Left cardiac atrium (tissue), 4 donors: Measurements from ENCODE around the gene AGPAT3. TPM values are rescaled to one million over a fixed set of nuclear protein-coding genes. Genes with fewer than 3 reads are reported as not detected.
"Not testable (repeated sequence)": the region's sequence is repeated elsewhere in the genome, so short reads cannot be mapped to it uniquely, and the experiment has no call there.

Source experiments
- ATAC-seq, 2 donors: fragments of 200-7000 bp; cut with Tn5 transposase; one replicate each; pipeline ENCODE4 v1.9.1; 2020; ENCODE audit warnings: mild to moderate bottlenecking in 2 of 2, moderate library complexity in 2 of 2
- DNase-seq: peaks from one replicate; pipeline ENCODE4 v3.0.0-alpha.2; 2020
- intact Hi-C, 2 donors: fragments of 100-400 bp; cut with DNase I; formaldehyde crosslinking; loops; one replicate each; pipeline versions ENCODE4 v1.14.1 to v1.15.1; 2022 to 2023
- long read RNA-seq: library from polyadenylated mRNA; unstranded; transcript quantifications from one replicate; pipeline ENCODE4 v2.0.0, GENCODE V29; 2021
- total RNA-seq, 2 donors: library from RNA; stranded (reverse); fragmentation: NEBNext Ultra II Directional; extraction: Animal tissue kit (Norgen Biotek cat#: 25700); gene quantifications; one replicate each; pipeline ENCODE4 v1.2.1, GENCODE V29; 2021
- donor health status: DM: no; HTN: yes; CAD: no.
- donor health status: DM: no; HTN: yes; CAD: no; lungs with severe emphysema.
- donor health status: DM: yes; HTN: yes; CAD: no.
- donor health status: Dilated cardiomyopathy.

Gene AGPAT3
- total RNA-seq = 10 to 100 TPM; 65.1 to 69.4 TPM
- long read RNA-seq, full-length matches to known transcripts = 1 of 27 reads
- long read RNA-seq, partial matches to known transcripts = 5 of 27 reads
- long read RNA-seq, other reads (novel, unspliced or antisense) = 21 of 27 reads

GRCh38 chr21:43864962-43865539, at the start of gene AGPAT3:
Gene AGPAT3 (plus strand): TSS chr21:43865223. CDS start chr21:43959682, 94,459 bp downstream.
- intact Hi-C loops = loop anchor here (5.0 to 10.0 kb wide), 3 partner anchors 50 to 62 kb away; no protein-coding TSS in a partner anchor
- peak; percentile 46 for DNase-seq
- ATAC-seq = peak; percentile 12 to 54

GRCh38 chr21:43815991-43816390, 49.0 kb upstream of the AGPAT3 start:
- DNase-seq = peak; percentile 17
- no peak for ATAC-seq
- intact Hi-C loops = loop anchor here (10.0 kb wide), 2 partner anchors 49 to 149 kb away; partner anchors contain the start of gene AGPAT3 (in 1 of the 2)

GRCh38 chr21:43816611-43817071, 48.4 kb upstream of the AGPAT3 start:
- intact Hi-C loops = loop anchor here (10.0 kb wide), 2 partner anchors 48 to 148 kb away; partner anchors contain the start of gene AGPAT3 (in 1 of the 2)
- no peak for ATAC-seq
- peak; percentile 16 for DNase-seq

GRCh38 chr21:43817157-43818086, 47.6 kb upstream of the AGPAT3 start:
- peak; percentile 18 for DNase-seq
- intact Hi-C loops = loop anchor here (10.0 kb wide), 2 partner anchors 47 to 147 kb away; partner anchors contain the start of gene AGPAT3 (in 1 of the 2)
- no peak for ATAC-seq

GRCh38 chr21:43818685-43819084, 46.3 kb upstream of the AGPAT3 start:
- intact Hi-C loops = loop anchor here (10.0 kb wide), 2 partner anchors 46 to 146 kb away; partner anchors contain the start of gene AGPAT3 (in 1 of the 2)
- no peak for DNase-seq
- no peak for ATAC-seq

- ATAC-seq (no peak), DNase-seq (no peak)
- intact Hi-C loops = loop anchor here (10.0 kb wide), 2 partner anchors 45 to 145 kb away; partner anchors contain the start of gene AGPAT3 (in 1 of the 2)
Measured at GRCh38 chr21:43819511-43820405, 45.3 kb upstream of the AGPAT3 start.

- no peak for ATAC-seq
- DNase-seq = no peak
- intact Hi-C loops = no loop called here
Measured at GRCh38 chr21:43820466-43820865, 44.6 kb upstream of the AGPAT3 start.

- intact Hi-C loops, ATAC-seq, DNase-seq: not testable (repeated sequence)
Measured at GRCh38 chr21:43822166-43822565, 42.9 kb upstream of the AGPAT3 start.

- DNase-seq, intact Hi-C loops, ATAC-seq: not testable (repeated sequence)
Measured at GRCh38 chr21:43822741-43823140, 42.3 kb upstream of the AGPAT3 start.

GRCh38 chr21:43824333-43825241, 40.4 kb upstream of the AGPAT3 start:
- no peak for DNase-seq
- peak in 1 of 2 donors; percentile 64 for ATAC-seq
- intact Hi-C loops = no loop called here

GRCh38 chr21:43825242-43825935, 39.6 kb upstream of the AGPAT3 start:
- DNase-seq (no peak), ATAC-seq (no peak)
- intact Hi-C loops = no loop called here

- peak; percentile 22 to 36 for ATAC-seq
- intact Hi-C loops = no loop called here
- DNase-seq = no peak
Measured at GRCh38 chr21:43825936-43826622, 38.9 kb upstream of the AGPAT3 start.

- peak in 1 of 2 donors; percentile 15 for ATAC-seq
- intact Hi-C loops = no loop called here
Measured at GRCh38 chr21:43826623-43826974, 38.4 kb upstream of the AGPAT3 start.

GRCh38 chr21:43827015-43827611, 37.9 kb upstream of the AGPAT3 start:
- peak in 1 of 2 donors; percentile 64 for ATAC-seq
- DNase-seq = peak; percentile 53
- intact Hi-C loops = no loop called here

More at GRCh38 chr21:43826623-43826974, 38.4 kb upstream of the AGPAT3 start:
- no peak for DNase-seq

GRCh38 chr21:43829161-43829560, 35.9 kb upstream of the AGPAT3 start:
- no peak for DNase-seq
- ATAC-seq = no peak
- intact Hi-C loops = no loop called here

GRCh38 chr21:43829575-43830119, 35.4 kb upstream of the AGPAT3 start:
- intact Hi-C loops = no loop called here
- ATAC-seq (no peak), DNase-seq (no peak)
